ENCODE measurements around the gene ADGRG3. TPM values are rescaled to one million over a fixed set of nuclear protein-coding genes. Genes with fewer than 3 reads are reported as not detected.

Gene ADGRG3
- total and polyA plus RNA-seq, 2 of the 8 experiments (the other 6 are each of a cell fraction or from before 2014, with no cell fraction given), result 0.28 to 0.98 TPM

DNA sequence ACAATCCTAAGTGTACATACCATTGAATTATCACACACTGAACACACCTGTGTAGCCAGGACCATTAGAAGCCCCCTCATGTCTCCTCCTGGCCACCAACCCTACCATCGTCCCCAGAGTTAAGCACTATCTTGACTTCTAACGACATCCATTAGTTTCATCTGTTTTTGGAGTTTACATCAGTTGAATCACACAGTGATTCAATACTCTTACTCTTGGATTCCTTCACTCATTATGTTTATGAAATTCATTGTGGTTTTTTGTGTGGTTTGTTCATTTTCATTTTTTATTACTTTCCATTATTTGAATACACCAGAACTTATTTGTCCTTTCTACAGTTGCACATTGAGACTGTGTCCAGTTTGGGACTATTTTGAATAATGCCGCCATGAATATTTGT lies 40.1 kb downstream of the ADGRG3 start (continued):
- TF ChIP-seq SAP30 (IDR thresholded peaks at IDR 0.05; ENCODE audit: insufficient read depth, insufficient replicate concordance, low read length) (no peak), CREB1 (IDR thresholded peaks at IDR 0.05) (no peak), YY1 (IDR thresholded peaks at IDR 0.05; ENCODE audit: low read depth, low read length) (no peak), HDAC6 (IDR thresholded peaks at IDR 0.05; ENCODE audit: low read depth, low read length) (no peak), TAF1 (IDR thresholded peaks at IDR 0.05; ENCODE audit: low read depth, low read length) (no peak), BCL11A (IDR thresholded peaks at IDR 0.05; ENCODE audit: low read depth in 2 of 2, low read length in 2 of 2) (no peak), POLR2A (IDR thresholded peaks at IDR 0.05; ENCODE audit: control extremely low read depth in 1 of 2, low read depth in 2 of 2, low read length in 2 of 2) (no peak)
